HCT116 (cell line): Measurements from ENCODE around the gene ADARB1.

Experiments used
- ELF1 ChIP-seq: IDR thresholded peaks from 2 replicates; pipeline ENCODE4 v1.6.1; 2012; ENCODE audit warnings: low read depth, borderline replicate concordance
- EZH2 ChIP-seq: fragments of 200-600 bp; sonication (generic); IDR thresholded peaks from 2 replicates; pipeline ENCODE4 v1.6.1; 2017; ENCODE audit warnings: antibody characterized with exemption, mixed run types
- POLR2A ChIP-seq: IDR thresholded peaks from 2 replicates; pipeline ENCODE4 v1.7.0; 2011; ENCODE audit warnings: borderline replicate concordance; ENCODE audit not compliant: insufficient read depth, insufficient read length; ENCODE audit errors: extremely low read depth
- POLR2AphosphoS5 ChIP-seq: IDR thresholded peaks from 2 replicates; pipeline ENCODE4 v1.6.1; 2011; ENCODE audit warnings: mild to moderate bottlenecking, low read depth, low read length, moderate library complexity
- RAD21 ChIP-seq: IDR thresholded peaks from 2 replicates; pipeline ENCODE4 v1.6.1; 2012; ENCODE audit warnings: low read depth, mild to moderate bottlenecking
- SP1 ChIP-seq: IDR thresholded peaks from 2 replicates; pipeline ENCODE4 v1.6.1; 2012; ENCODE audit warnings: low read depth
- SRF ChIP-seq: IDR thresholded peaks from 2 replicates; pipeline ENCODE4 v1.6.1; 2012; ENCODE audit warnings: low read depth
- TCF7L2 ChIP-seq: IDR thresholded peaks from 2 replicates; pipeline ENCODE4 v1.7.0; 2011; ENCODE audit warnings: borderline replicate concordance, inconsistent platforms; ENCODE audit not compliant: insufficient read depth, insufficient read length; ENCODE audit errors: extremely low read depth
- ZFX ChIP-seq: fragments of 450-650 bp; IDR thresholded peaks from 2 replicates; pipeline ENCODE4 v1.6.1; 2017
- TF ChIP-seq, protein P1 (sequence below), 3 experiments: fragments of 200-600 bp in 1 of 3; sonication (generic) in 1 of 3; IDR thresholded peaks in 2 of 3; conservative IDR thresholded peaks in 1 of 3; 2 replicates each; pipeline ENCODE4 v1.5.1; 2012 to 2017; ENCODE audit warnings: low read depth in 2 of 3, low read length in 2 of 3, antibody characterized with exemption in 1 of 3, borderline replicate concordance in 1 of 3, control low read depth in 1 of 3, mild to moderate bottlenecking in 1 of 3, mixed read lengths in 1 of 3, mixed run types in 1 of 3, moderate library complexity in 1 of 3; ENCODE audit not compliant: insufficient read depth in 1 of 3

DNA sequence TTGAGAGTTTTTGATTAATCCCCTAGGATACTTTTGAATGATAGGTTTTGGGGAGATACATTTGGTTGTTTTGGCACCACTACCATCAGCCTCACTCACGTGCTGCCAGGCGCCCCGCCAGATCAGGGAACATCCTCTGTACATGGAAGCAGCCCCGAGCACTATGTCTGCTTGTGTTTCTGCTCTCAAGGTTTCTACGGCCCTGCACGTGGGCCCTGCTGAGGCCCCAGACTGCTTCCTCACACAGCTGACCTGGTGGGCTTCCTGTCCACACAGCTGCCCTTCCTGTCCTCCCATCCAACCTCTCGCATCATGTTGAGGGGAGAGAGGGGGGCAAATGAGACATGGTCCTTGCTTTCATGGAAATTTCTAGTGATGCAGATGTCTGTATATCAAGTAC is 20.0 kb downstream of the ADARB1 start:
- TF ChIP-seq, protein P1, sequence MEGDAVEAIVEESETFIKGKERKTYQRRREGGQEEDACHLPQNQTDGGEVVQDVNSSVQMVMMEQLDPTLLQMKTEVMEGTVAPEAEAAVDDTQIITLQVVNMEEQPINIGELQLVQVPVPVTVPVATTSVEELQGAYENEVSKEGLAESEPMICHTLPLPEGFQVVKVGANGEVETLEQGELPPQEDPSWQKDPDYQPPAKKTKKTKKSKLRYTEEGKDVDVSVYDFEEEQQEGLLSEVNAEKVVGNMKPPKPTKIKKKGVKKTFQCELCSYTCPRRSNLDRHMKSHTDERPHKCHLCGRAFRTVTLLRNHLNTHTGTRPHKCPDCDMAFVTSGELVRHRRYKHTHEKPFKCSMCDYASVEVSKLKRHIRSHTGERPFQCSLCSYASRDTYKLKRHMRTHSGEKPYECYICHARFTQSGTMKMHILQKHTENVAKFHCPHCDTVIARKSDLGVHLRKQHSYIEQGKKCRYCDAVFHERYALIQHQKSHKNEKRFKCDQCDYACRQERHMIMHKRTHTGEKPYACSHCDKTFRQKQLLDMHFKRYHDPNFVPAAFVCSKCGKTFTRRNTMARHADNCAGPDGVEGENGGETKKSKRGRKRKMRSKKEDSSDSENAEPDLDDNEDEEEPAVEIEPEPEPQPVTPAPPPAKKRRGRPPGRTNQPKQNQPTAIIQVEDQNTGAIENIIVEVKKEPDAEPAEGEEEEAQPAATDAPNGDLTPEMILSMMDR (IDR thresholded peaks at IDR 0.05 in 2 of 3, conservative IDR thresholded peaks at IDR 0.05 in 1 of 3; ENCODE audit: borderline replicate concordance in 1 of 3, insufficient read depth in 1 of 3, low read depth in 2 of 3, low read length in 2 of 3) = no peak
- TF ChIP-seq POLR2AphosphoS5 (no peak), EZH2 (no peak), POLR2A (no peak), TCF7L2 (no peak), SRF (no peak), SP1 (no peak), ELF1 (no peak), RAD21 (no peak), ZFX (no peak)
